HG03066 (cell line): Measurements from ENCODE around the gene HK1.

ENCODE experiments used
- ATAC-seq: cut with Tn5 transposase; IDR thresholded peaks from one replicate; pipeline ENCODE4 v1.9.1; 2021; ENCODE audit warnings: low read depth; ENCODE audit not compliant: unreplicated experiment

Gene HK1

GRCh38 chr10:69414036-69415018 is 136.0 kb downstream of the HK1 start:
- ATAC-seq: no peak

GRCh38 chr10:69415049-69415448 is 136.8 kb downstream of the HK1 start:
- ATAC-seq: no peak

GRCh38 chr10:69415951-69416350 is 137.7 kb downstream of the HK1 start:
- ATAC-seq: no peak

- ATAC-seq: no peak
These were observed 138.4 kb downstream of the HK1 start, which contains the start of gene TACR2 for GRCh38 chr10:69416695-69417094. Gene TACR2 (minus strand): TSS chr10:69416918. CDS start chr10:69416323, 595 bp downstream.

GRCh38 chr10:69417542-69417941 is 139.2 kb downstream of the HK1 start:
- no peak for ATAC-seq

GRCh38 chr10:69418052-69418752 is 139.9 kb downstream of the HK1 start:
- no peak for ATAC-seq

- ATAC-seq: no peak
These were observed 140.9 kb downstream of the HK1 start for GRCh38 chr10:69419096-69419743.

GRCh38 chr10:69419744-69420126 is 141.4 kb downstream of the HK1 start:
- ATAC-seq: no peak

GRCh38 chr10:69421611-69422308 is 143.5 kb downstream of the HK1 start:
- no peak for ATAC-seq

GRCh38 chr10:69422676-69423075 is 144.4 kb downstream of the HK1 start:
- no peak for ATAC-seq

GRCh38 chr10:69425041-69425440 is 146.7 kb downstream of the HK1 start:
- no peak for ATAC-seq

- ATAC-seq: no peak
These were observed 147.4 kb downstream of the HK1 start for GRCh38 chr10:69425511-69426298.

GRCh38 chr10:69426376-69426727 is 148.1 kb downstream of the HK1 start:
- no peak for ATAC-seq

- no peak for ATAC-seq
These were observed 149.9 kb downstream of the HK1 start for GRCh38 chr10:69428165-69428564.

GRCh38 chr10:69434169-69434568 is 155.9 kb downstream of the HK1 start:
- no peak for ATAC-seq

- no peak for ATAC-seq
These were observed 156.6 kb downstream of the HK1 start for GRCh38 chr10:69434926-69435325.

- ATAC-seq: no peak
These were observed 157.7 kb downstream of the HK1 start for GRCh38 chr10:69435966-69436520.

GRCh38 chr10:69437321-69438259 is 159.3 kb downstream of the HK1 start:
- ATAC-seq: no peak
